ENCODE data around the gene KATNIP. TPM values are rescaled to one million over a fixed set of nuclear protein-coding genes. Genes with fewer than 3 reads are reported as not detected.
"Not testable (repeated sequence)": the region's sequence is repeated elsewhere in the genome, so short reads cannot be mapped to it uniquely, and the experiment has no call there.

KATNIP gene
- total RNA-seq, 1 experiment from 2014 or later = 17.1 TPM

DNA sequence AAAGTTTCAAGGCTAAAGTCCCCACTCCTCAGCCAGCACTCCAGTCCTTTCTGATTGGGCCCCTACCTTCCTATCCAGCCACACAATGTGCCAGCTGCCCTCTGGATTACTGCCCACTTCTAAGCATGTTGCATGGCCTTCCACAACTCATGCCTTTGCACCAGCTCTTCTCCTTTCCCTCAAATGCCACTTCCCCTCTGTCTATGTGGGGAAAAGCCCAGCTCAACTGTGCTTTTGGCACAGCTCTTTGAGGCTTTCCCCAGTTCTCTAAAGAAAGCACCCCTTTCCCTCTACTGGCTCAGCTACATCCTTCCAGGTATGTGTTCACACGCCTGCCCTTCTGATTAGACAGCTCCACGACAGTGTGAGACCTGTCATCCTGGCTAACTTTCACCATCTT lies 18.8 kb upstream of the KATNIP start:
- in situ Hi-C loops (cut with HindIII; ENCODE audit: low pct_unique_long_range_greater_than_20kb, low sequenced_read_pairs) = no loop called here
- DNase-seq (ENCODE audit: low read depth) = no peak

DNA sequence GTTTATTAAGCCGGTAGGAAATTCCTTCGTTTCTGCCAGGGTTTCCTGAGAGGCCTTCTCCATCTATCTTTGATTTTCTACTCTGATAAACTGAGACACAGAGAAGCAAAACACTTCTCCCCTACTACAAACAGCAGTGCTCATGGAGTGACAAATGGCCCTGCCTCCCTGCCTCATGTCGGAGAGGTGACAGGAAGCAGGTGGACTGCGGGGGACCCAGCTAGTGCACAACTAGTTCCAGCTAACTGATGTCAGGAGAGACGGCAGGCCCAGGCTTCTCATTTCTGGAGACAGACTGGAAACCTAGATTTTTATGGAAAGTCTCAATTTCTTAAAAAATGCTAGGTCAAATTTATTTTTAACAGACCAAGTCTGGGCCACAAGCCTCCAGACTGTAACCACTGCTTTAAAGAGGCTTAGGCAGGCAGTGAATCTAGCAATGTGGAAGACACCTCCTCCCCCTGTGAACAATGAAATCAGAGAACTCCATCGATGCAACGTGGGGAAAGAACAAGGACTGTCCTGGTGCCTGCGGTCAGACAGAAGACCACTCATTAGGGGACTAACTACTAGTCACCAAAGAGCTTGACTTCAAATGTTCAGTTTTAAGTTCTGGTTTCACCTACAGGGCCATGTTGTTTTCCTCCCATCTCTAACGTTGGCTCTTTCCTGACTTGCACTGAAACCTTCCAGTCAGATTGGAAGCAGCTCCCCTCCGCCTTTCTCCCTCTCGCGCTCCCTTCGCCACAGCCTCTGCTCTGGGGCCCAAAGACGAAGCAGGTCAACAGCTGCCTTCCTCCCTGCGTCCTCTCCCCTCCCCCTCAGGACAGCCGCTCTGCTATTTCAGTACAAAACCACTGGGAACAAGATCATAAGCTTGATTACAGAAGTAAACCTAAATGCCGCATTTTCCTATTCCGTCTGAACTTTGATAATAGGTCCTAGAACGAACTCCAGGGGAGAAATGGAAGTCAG lies 17.8 kb upstream of the KATNIP start:
- in situ Hi-C loops (cut with HindIII; ENCODE audit: low pct_unique_long_range_greater_than_20kb, low sequenced_read_pairs) = no loop called here
- no peak for DNase-seq (ENCODE audit: low read depth)

DNA sequence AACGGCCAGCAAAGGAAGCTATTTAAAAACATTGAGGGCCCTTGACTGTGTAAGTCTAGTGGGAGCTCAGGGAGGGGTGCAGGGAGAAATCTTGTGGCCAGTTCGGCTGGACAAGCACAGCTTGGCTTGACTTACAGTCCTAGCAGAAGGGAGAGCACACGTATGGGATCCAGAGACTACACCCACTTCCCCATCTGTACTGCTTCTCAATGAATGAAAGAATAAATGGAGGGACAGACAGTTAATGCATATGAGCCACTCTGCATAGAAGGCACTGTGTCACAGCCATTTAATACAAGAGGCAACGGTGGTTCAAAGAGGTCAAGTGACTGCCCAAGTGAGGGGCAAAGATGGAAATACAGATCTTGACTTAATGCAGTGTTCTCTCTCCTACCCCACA lies 15.7 kb upstream of the KATNIP start:
- DNase-seq (ENCODE audit: low read depth) = no peak
- in situ Hi-C loops (cut with HindIII; ENCODE audit: low pct_unique_long_range_greater_than_20kb, low sequenced_read_pairs) = no loop called here

DNA sequence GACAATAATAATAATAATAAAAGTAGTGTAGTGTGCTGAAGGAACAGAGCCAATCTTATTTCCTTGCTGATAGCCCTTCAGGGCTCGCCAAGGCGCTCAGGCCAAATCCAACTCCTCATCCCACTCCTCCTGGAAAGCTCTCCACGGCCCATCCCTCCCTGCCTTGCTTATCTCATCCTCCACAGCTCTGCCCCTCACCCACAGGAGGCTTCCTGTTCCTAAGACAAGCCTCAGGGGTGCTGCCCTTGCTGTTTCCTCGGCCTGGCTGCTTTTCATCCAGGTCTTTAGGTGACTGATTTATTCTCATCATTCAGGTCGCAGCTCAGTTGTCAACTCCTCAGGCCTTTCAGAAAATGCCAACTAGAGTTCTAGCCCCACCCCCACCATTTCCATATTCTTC lies 11.4 kb upstream of the KATNIP start:
- in situ Hi-C loops (cut with HindIII; ENCODE audit: low pct_unique_long_range_greater_than_20kb, low sequenced_read_pairs) = no loop called here

DNA sequence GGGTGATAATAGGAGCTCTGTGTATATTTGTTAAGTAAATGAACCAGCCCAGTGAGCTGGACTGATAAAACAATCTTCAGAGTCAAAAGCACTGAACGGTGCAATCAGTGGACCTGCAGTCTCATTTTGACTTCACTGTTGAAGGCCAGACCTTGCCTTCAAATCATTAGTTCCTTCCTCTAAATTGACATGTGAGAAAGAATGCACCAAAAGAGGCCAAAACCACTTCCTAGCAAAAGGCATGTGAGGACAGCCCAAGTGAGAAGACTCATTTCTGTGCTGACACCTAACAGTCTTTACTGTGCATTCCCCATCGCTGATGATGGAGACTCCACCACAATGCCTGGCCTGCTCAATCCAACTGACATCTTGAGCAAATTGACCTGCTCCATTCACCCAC lies 10.8 kb upstream of the KATNIP start:
- in situ Hi-C loops (cut with HindIII; ENCODE audit: low pct_unique_long_range_greater_than_20kb, low sequenced_read_pairs) = no loop called here
- DNase-seq (ENCODE audit: low read depth) = no peak

More for the DNA sequence above, 11.4 kb upstream of the KATNIP start:
- no peak for DNase-seq (ENCODE audit: low read depth)

DNA sequence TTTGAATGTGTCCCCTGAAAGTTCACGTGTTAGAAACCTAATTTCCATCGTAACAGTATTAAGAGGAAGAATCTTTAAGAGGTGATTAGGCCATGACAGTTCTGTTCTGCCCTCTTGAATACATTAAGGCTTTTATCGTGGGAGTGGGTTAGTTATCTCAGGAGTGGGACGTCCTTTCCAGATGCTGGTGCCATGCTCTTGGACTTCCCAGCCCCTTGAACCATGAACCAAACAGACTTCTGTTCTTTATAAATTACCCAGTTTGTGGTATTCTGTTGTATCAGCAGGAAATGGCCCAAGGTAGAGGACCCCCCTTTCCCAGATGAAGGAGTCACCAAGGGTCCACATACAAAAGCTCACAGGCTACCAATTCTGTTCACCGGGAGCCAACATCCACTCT lies 10.3 kb upstream of the KATNIP start:
- no peak for DNase-seq (ENCODE audit: low read depth)
- in situ Hi-C loops (cut with HindIII; ENCODE audit: low pct_unique_long_range_greater_than_20kb, low sequenced_read_pairs) = no loop called here

DNA sequence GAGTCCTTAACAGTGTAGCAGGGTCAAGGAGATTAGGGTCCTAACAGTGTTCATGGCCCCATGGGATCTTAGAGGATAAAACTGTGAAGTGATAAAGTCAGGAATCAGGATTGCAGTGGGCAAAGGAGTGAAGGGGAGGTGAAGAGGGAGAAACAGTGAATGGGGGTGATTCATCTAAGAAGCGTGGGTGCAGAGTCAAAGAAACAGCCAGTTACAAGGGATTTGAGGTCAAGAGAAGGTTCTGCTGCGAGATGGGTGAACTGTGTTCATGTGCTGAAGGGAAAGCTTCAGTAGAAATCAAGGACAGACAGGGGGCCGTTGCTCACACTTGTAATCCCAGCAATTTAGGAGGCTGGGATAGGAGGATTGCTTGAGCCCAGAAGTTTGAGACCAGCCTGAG lies 6.1 kb upstream of the KATNIP start:
- in situ Hi-C loops (cut with HindIII; ENCODE audit: low pct_unique_long_range_greater_than_20kb, low sequenced_read_pairs) = no loop called here
- DNase-seq (ENCODE audit: low read depth) = no peak

DNA sequence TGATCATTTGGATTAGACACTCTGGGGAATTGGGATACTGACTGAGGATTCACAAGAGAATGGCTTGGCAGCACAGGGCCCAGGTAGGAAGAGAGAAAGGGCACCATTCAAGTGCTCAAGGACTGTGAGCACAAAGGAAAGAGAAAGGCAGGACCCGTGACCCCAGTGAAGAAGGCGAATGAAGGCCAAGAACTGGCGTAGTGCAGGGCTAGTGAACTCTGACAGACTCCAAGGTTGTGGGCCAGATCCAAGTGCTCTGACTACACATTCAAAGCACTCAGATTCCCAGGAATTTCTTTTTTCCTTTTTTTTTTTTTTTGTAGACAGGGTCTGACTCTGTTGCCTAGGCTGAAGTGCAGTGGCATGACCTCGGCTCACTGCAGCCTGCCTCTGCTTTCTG lies 5.3 kb upstream of the KATNIP start:
- no peak for DNase-seq (ENCODE audit: low read depth)
- in situ Hi-C loops (cut with HindIII; ENCODE audit: low pct_unique_long_range_greater_than_20kb, low sequenced_read_pairs) = no loop called here

DNA sequence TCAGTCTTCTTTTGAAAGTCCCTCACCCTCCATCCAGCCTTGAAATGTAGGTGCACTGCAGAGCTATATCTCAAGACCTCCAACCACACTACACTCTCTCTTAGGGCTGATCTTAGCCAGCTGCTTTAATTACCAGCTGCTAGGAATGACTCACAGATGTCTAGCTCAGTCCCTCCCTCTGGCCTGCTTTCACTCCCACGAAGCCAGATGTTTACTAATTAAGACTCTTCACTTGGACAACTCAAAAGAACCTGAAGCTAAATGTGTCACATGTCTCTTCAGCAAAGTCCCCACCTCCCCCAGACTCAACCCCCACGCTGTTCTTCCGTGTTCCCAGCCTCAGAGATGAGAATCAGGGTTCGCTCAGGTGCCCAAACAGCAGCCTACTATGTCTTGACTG lies 2.8 kb upstream of the KATNIP start:
- DNase-seq (ENCODE audit: low read depth) = no peak
- in situ Hi-C loops (cut with HindIII; ENCODE audit: low pct_unique_long_range_greater_than_20kb, low sequenced_read_pairs) = no loop called here

DNA sequence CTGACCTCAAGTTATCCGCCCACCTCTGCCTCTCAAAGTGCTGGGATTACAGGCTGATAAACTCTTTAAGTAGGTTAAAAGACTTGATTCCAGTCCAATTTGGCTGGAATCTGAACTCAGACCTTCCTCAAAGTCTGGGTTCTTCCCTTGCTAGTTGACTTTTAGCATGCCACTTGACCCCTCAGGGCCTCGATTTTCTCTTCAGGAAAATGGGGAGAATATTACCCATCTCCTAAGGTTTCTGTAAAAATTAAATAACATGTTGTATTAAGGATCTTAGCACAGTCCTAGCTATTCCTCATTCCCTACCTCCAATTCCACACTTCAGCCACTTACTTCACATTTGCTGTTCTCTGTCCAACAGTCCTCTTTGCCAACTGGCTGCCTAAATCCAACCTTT lies 2.1 kb upstream of the KATNIP start:
- in situ Hi-C loops (cut with HindIII; ENCODE audit: low pct_unique_long_range_greater_than_20kb, low sequenced_read_pairs) = no loop called here
- no peak for DNase-seq (ENCODE audit: low read depth)

DNA sequence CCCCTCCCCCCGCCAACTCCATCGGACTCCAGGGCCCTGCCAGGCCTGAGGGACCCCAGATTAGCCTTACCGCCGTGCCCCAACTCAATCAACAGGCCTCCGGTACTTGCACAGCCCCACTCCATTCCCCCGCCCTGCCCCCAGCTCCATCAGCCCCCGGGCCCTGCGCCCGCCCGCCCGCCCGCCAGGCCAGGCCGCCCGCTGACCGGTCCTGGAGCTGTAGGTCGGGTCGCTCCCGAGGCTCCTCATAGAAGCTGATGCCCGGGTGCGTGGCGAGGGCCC lies 539 bp upstream of the KATNIP start:
- in situ Hi-C loops (cut with HindIII; ENCODE audit: low pct_unique_long_range_greater_than_20kb, low sequenced_read_pairs) = no loop called here
- no peak for DNase-seq (ENCODE audit: low read depth)

DNA sequence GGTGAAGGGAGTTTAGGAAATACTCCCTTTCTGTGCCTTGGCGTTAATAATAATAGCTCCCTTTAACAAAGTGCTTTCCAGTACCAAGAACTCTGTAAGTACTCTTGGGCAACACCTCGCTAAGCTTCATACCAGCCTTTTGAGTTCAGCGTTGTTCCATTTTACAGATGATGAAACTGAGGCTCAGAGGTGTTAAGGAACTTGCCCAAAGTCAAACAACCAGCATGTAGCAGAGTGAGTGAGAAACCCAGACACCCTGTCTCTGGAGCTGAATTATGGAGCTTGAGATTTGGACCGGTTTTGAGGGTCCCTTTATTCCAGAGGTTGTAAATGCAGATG lies 607 bp downstream of the KATNIP start:
- in situ Hi-C loops (cut with HindIII; ENCODE audit: low pct_unique_long_range_greater_than_20kb, low sequenced_read_pairs) = no loop called here
- DNase-seq (ENCODE audit: low read depth) = no peak

DNA sequence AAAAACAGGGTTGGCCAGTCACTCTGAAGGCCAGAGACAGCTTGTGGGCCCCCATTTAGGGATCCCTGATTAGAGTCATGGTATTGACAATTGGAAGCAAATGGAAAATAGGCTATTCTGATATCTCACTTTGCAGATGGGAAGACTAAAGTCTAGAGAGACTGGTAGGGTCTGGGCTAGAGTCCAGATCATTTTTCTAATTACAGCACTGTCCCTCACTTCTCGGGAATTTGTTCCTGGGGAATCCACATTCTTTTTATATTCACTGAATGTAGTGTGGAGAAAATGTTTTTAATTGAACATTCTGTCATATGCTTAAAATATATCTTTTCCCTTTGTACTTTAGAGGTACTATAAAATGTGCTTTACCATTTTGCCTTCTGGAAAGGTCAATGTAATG lies 1.1 kb downstream of the KATNIP start:
- in situ Hi-C loops (cut with HindIII; ENCODE audit: low pct_unique_long_range_greater_than_20kb, low sequenced_read_pairs) = no loop called here
- DNase-seq (ENCODE audit: low read depth) = no peak

DNA sequence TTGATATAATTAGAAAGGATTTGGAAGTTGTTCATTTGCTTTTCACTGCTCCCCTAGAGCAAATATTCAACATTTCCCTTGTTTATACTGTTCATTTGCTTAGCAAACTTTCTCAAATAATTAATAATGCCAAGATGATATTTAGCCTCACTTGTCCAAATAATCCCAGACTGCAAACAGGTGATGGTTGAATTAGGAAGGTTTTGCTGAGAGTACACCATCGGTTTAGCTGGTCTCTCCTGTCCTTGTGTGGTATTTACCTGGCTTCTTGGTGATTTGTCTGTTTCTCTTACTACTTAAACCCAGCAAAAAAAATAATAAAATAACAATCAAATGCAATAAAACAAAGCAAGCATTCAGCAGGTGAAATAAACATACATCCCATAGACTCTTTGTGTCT lies 6.5 kb downstream of the KATNIP start:
- DNase-seq (ENCODE audit: low read depth) = no peak
- in situ Hi-C loops (cut with HindIII; ENCODE audit: low pct_unique_long_range_greater_than_20kb, low sequenced_read_pairs) = no loop called here

DNA sequence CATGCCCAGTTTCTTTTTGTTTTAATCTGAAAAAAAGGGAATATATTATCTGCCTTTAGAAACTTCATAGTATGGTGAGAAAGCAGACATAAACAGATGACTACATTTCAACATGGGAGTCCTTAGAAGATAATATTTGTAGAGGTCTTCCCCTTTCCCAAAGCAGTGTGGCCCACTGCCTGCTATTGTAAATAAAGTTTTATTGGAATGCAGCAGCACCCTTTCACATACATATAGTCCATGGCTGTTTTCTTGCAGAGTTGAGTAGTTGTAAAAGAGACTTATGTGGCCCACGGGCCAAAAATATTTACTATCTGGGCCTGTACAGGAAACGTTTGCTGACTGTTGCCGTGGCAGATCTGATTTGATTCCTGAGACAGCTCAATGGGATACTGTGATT lies 8.5 kb downstream of the KATNIP start:
- DNase-seq (ENCODE audit: low read depth) = no peak
- in situ Hi-C loops (cut with HindIII; ENCODE audit: low pct_unique_long_range_greater_than_20kb, low sequenced_read_pairs) = no loop called here

DNA sequence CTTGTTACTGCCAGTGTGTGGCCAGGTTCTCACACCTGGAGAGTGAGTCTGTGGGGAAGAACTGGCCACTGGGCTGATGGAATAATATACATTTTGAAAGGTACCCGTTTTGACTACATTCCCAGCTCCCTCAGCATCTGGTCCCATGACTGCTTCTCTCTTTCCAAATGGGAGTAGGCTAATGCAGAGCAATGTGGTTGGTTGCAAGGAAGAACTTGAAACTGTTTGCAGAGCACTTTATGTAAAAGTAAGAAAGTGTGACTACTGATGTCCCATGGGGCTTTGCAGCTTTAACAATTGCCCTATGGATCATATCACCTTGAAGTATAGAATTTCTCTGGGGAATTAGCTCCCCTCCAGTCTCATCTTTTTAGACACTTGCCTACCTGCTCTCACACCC lies 9.0 kb downstream of the KATNIP start:
- in situ Hi-C loops (cut with HindIII; ENCODE audit: low pct_unique_long_range_greater_than_20kb, low sequenced_read_pairs) = no loop called here
- no peak for DNase-seq (ENCODE audit: low read depth)

DNA sequence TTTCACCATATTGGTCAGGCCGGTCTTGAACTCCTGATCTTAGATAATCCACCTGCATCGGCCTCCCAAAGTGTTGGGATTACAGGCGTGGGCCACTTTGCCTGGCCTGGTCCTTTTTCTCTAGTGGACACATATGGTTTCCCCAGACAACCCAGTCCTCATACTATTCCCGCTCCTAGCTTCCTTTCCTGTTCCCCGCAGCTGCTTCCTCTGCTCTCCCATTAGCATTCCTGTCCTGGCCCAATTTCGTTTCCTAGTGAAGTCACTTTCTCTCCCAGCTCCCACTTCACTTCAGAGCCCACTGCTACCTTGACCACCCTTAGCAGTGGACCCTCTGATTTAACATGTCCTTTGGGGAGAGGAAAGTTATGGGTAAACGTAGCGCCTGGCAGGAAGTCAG lies 11.3 kb downstream of the KATNIP start:
- in situ Hi-C loops (cut with HindIII; ENCODE audit: low pct_unique_long_range_greater_than_20kb, low sequenced_read_pairs) = no loop called here
- DNase-seq (ENCODE audit: low read depth) = no peak

DNA sequence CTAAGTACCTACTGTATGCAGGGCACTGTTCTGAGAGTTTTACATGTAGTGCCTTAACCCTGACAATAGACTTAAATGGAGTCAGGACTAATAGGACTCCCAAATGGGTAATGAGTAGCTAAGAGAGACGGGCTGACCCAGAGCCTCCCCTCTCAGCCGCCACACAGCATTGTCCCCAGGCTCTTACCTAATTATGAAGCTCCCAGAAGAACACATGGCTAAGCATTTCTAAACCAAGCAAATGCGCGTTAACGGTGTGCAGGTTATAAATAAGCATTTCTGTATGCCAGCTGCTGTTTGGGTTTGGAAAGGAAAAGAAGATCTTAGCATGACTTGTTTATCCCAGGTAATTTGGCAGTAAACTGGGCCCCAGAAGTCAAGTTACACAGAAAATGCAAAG lies 14.3 kb downstream of the KATNIP start:
- in situ Hi-C loops (cut with HindIII; ENCODE audit: low pct_unique_long_range_greater_than_20kb, low sequenced_read_pairs) = no loop called here
- DNase-seq (ENCODE audit: low read depth) = no peak

DNA sequence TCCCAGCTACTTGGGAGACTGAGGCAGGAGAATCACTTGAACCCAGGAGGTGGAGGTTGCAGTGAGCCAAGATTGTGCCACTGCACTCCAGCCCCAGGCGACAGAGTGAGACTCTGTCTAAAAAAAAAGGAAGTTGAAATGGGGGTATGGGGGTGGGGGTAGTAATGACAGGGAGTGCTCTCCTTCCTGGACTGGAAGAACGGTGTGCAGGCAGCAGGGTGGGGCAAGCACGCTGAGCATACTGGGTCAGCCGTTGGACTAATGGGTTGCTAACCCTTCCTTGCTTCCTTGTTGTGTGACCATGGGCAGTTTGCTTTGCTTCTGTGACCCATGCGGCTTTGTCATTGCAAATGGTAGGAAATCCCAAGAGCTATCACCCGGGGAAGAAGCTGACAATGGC lies 16.5 kb downstream of the KATNIP start:
- in situ Hi-C loops (cut with HindIII; ENCODE audit: low pct_unique_long_range_greater_than_20kb, low sequenced_read_pairs) = no loop called here
- DNase-seq (ENCODE audit: low read depth) = no peak

DNA sequence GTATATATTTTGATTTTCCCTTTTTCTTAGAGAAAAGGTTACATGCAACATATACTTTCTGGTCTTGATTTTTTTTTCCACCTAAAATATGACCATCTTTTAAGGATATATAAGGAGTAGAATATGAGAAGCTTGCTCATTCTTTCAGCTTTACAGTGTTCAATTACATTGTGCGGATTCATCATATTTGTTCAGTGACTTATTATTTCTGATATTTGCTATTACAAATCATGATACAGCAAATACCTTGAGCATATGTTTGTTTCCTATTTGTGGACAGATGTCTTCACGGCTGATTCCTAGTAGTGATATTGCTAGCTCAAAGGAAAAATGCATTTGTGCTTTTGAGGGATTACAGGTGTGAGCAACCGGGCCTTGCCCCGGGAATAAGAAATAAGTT lies 18.1 kb downstream of the KATNIP start:
- DNase-seq (ENCODE audit: low read depth) = no peak
- in situ Hi-C loops (cut with HindIII; ENCODE audit: low pct_unique_long_range_greater_than_20kb, low sequenced_read_pairs) = no loop called here

DNA sequence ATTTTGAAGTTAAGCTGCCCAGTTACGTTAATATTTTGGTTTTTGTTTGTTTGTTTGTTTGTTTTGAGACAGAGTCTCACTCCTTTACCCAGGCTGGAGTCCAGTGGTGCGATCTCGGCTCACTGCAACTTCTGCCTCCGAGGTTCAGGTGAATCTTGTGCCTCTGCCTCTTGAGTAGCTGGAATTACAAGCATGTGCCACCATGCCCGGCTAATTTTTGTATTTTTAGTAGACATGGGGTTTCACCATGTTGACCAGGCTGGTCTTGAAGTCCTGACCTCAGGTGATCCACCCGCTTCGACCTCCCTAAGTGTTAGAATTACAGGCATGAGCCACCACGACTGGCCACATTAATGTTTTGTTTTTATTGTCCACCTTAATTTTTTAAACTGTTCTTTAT lies 21.0 kb downstream of the KATNIP start:
- DNase-seq (ENCODE audit: low read depth); in situ Hi-C loops (cut with HindIII; ENCODE audit: low pct_unique_long_range_greater_than_20kb, low sequenced_read_pairs): not testable (repeated sequence)

Data from Caki2 (cell line).